ENCODE results near the gene PRCD.

PRCD gene

GRCh38 chr17:76500074-76500746, 39.6 kb upstream of the PRCD start:
- peak overlapping the region; percentile 61 for H3K4me3 ChIP-seq (ENCODE audit: low read depth, low read length)

GRCh38 chr17:76500747-76501017, 39.2 kb upstream of the PRCD start:
- no peak for TF ChIP-seq CTCF (IDR thresholded peaks at IDR 0.05; ENCODE audit: low read depth, low read length)
- H3K4me3 ChIP-seq (ENCODE audit: low read depth, low read length), result peak overlapping the region; percentile 61

More at GRCh38 chr17:76500074-76500746, 39.6 kb upstream of the PRCD start:
- no peak for TF ChIP-seq CTCF (IDR thresholded peaks at IDR 0.05; ENCODE audit: low read depth, low read length)

- H3K4me3 ChIP-seq (ENCODE audit: low read depth, low read length), result peak within 1 kb of the TSS; percentile 61
- TF ChIP-seq CTCF (IDR thresholded peaks at IDR 0.05; ENCODE audit: low read depth, low read length), result no peak
Measured at GRCh38 chr17:76501018-76501826, 38.6 kb upstream of the PRCD start, which contains the start of gene RHBDF2. TSS of gene RHBDF2 (minus strand) at chr17:76501423. CDS start at chr17:76481524, 19,899 bp downstream.

- TF ChIP-seq CTCF (IDR thresholded peaks at IDR 0.05; ENCODE audit: low read depth, low read length), result no peak
- H3K4me3 ChIP-seq (ENCODE audit: low read depth, low read length), result peak overlapping the region; percentile 61
Measured at GRCh38 chr17:76501827-76502307, 38.0 kb upstream of the PRCD start.

GRCh38 chr17:76502341-76503211, 37.3 kb upstream of the PRCD start:
- H3K4me3 ChIP-seq (ENCODE audit: low read depth, low read length), result no peak overlapping the region
- TF ChIP-seq CTCF (IDR thresholded peaks at IDR 0.05; ENCODE audit: low read depth, low read length), result no peak

GRCh38 chr17:76504117-76504516, 35.7 kb upstream of the PRCD start:
- no peak overlapping the region for H3K4me3 ChIP-seq (ENCODE audit: low read depth, low read length)
- TF ChIP-seq CTCF (IDR thresholded peaks at IDR 0.05; ENCODE audit: low read depth, low read length), result no peak

Measured in WI38 (cell line).